Neural progenitor cell (in vitro differentiated cells): ENCODE results near the gene ARL8A.

Experiments used
- EZH2 ChIP-seq: fragments of 200-600 bp; sonication (generic); IDR thresholded peaks from 2 replicates; pipeline ENCODE4 v1.6.1; 2017; ENCODE audit warnings: antibody characterized with exemption, mild to moderate bottlenecking, moderate library complexity
- EZH2phosphoT487 ChIP-seq: fragments of 200-600 bp; sonication (generic); IDR thresholded peaks from 2 replicates; pipeline ENCODE4 v1.6.1; 2017; ENCODE audit warnings: antibody characterized with exemption
- TF ChIP-seq, protein P1 (sequence below): fragments of 200-600 bp; sonication (generic); IDR thresholded peaks from 2 replicates; pipeline ENCODE4 v1.5.1; 2017; ENCODE audit warnings: antibody characterized with exemption, mild to moderate bottlenecking

DNA sequence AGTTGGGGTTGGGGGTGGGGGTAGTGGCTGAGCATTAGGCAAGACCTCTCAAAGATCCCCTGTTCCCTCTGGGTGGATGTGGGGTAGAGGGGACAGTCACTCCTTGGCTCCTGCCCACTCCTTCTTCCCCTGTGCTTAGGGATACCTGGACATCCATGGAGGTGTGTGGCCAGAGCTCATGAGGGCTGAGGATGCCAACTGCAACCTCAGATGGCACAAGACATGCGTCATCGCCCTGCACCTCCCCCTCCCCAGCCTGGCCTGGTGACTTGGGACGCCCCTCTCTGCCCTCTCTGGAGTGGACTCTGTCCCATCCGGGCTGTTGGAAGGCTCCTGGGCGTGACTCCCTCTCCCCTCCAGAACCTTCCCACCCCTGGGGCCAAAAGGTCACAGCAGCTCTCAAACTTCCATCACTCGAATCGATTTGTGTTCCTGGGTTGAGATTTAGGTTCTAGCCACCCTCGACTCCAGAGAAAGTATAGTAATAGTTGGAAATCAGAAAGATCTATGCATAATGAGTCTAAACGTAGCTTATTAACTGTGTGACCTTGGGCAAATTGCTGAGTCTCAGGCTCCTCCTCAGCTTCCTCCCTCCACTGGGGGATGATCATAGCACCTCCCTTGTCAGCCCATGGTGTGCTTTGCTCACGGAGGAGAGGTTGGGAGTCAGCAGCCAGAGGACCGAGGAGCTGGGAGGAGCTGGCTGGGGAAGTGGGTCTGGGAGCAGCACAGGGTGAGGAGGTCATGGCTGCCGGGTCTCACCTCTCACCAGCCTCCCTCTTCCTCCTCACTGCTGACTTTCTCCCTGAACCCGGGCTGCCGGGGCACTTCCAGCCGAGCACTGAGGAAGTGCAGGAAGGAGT, 18.1 kb upstream of the ARL8A start:
- TF ChIP-seq, protein P1, sequence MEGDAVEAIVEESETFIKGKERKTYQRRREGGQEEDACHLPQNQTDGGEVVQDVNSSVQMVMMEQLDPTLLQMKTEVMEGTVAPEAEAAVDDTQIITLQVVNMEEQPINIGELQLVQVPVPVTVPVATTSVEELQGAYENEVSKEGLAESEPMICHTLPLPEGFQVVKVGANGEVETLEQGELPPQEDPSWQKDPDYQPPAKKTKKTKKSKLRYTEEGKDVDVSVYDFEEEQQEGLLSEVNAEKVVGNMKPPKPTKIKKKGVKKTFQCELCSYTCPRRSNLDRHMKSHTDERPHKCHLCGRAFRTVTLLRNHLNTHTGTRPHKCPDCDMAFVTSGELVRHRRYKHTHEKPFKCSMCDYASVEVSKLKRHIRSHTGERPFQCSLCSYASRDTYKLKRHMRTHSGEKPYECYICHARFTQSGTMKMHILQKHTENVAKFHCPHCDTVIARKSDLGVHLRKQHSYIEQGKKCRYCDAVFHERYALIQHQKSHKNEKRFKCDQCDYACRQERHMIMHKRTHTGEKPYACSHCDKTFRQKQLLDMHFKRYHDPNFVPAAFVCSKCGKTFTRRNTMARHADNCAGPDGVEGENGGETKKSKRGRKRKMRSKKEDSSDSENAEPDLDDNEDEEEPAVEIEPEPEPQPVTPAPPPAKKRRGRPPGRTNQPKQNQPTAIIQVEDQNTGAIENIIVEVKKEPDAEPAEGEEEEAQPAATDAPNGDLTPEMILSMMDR: no peak
- no peak for TF ChIP-seq EZH2
- no peak for TF ChIP-seq EZH2phosphoT487
